CD4-positive, alpha-beta T cell treated with Interleukin-6 at 100 ng/mL for 8 hours (primary cell): ENCODE data around the gene KIFAP3.
A peak's percentile ranks its signal among the peaks of the same experiment; 100 is the strongest.
"Not testable (repeated sequence)": the region's sequence is repeated elsewhere in the genome, so short reads cannot be mapped to it uniquely, and the experiment has no call there.

ENCODE experiments used
- DNase-seq: peaks from one replicate; pipeline ENCODE4 v3.0.0-alpha.2; 2020; ENCODE audit warnings: mixed read lengths, low spot score

Gene KIFAP3

GRCh38 chr1:169924063-169924462 is 150.4 kb downstream of the KIFAP3 start:
- DNase-seq, result no peak

GRCh38 chr1:169921080-169921479 is 153.4 kb downstream of the KIFAP3 start:
- DNase-seq, result no peak

GRCh38 chr1:169918927-169919326 is 155.6 kb downstream of the KIFAP3 start:
- no peak for DNase-seq

GRCh38 chr1:169918220-169918619 is 156.3 kb downstream of the KIFAP3 start:
- DNase-seq, result not testable (repeated sequence)

- no peak for DNase-seq
Measured at GRCh38 chr1:169915150-169915549, 159.3 kb downstream of the KIFAP3 start.

- DNase-seq, result no peak
Measured at GRCh38 chr1:169914531-169914930, 160.0 kb downstream of the KIFAP3 start.

GRCh38 chr1:169909499-169909898 is 165.0 kb downstream of the KIFAP3 start:
- DNase-seq, result no peak

- DNase-seq, result no peak
Measured at GRCh38 chr1:169906938-169907337, 167.6 kb downstream of the KIFAP3 start.

- no peak for DNase-seq
Measured at GRCh38 chr1:169904834-169905233, 169.7 kb downstream of the KIFAP3 start.

GRCh38 chr1:169902751-169903150 is 171.7 kb downstream of the KIFAP3 start:
- DNase-seq, result peak; percentile 9

GRCh38 chr1:169901115-169901514 is 173.4 kb downstream of the KIFAP3 start:
- DNase-seq, result no peak

GRCh38 chr1:169900571-169900970 is 173.9 kb downstream of the KIFAP3 start:
- DNase-seq, result no peak

GRCh38 chr1:169899519-169900217 is 174.8 kb downstream of the KIFAP3 start:
- no peak for DNase-seq

GRCh38 chr1:169896013-169896412 is 178.5 kb downstream of the KIFAP3 start:
- DNase-seq, result no peak

- no peak for DNase-seq
Measured at GRCh38 chr1:169894424-169895145, 179.9 kb downstream of the KIFAP3 start.

- peak; percentile 95 for DNase-seq
Measured at GRCh38 chr1:169893645-169894423, 180.7 kb downstream of the KIFAP3 start, which contains the start of gene SCYL3. TSS of gene SCYL3 (minus strand) at chr1:169893896. CDS start at chr1:169888840, 5,056 bp downstream.

- peak; percentile 8 for DNase-seq
Measured at GRCh38 chr1:169892927-169893644, 181.4 kb downstream of the KIFAP3 start.

- no peak for DNase-seq
Measured at GRCh38 chr1:169892176-169892926, 182.1 kb downstream of the KIFAP3 start.

- no peak for DNase-seq
Measured at GRCh38 chr1:169891539-169891885, 183.0 kb downstream of the KIFAP3 start.

- DNase-seq, result peak; percentile 57
Measured at GRCh38 chr1:169890761-169891538, 183.5 kb downstream of the KIFAP3 start.

GRCh38 chr1:169889871-169890270 is 184.6 kb downstream of the KIFAP3 start:
- no peak for DNase-seq
